ENCODE data around the gene SLC6A12.

Gene SLC6A12

GRCh38 chr12:169528-170370, 44.2 kb downstream of the SLC6A12 start:
- peak; percentile 16; the same call in 1 of the 2 replicates for TF ChIP-seq CTCF (conservative IDR thresholded peaks at IDR 0.05)

GRCh38 chr12:168763-169525, 45.0 kb downstream of the SLC6A12 start:
- TF ChIP-seq CTCF (conservative IDR thresholded peaks at IDR 0.05): no peak
- H3K27ac ChIP-seq: no peak overlapping the region

More at GRCh38 chr12:169528-170370, 44.2 kb downstream of the SLC6A12 start:
- H3K27ac ChIP-seq: no peak overlapping the region

- no peak for TF ChIP-seq CTCF (conservative IDR thresholded peaks at IDR 0.05)
Measured at GRCh38 chr12:167959-168600, 45.9 kb downstream of the SLC6A12 start.

GRCh38 chr12:166425-167075, 47.4 kb downstream of the SLC6A12 start:
- no peak overlapping the region for H3K27ac ChIP-seq
- no peak for TF ChIP-seq CTCF (conservative IDR thresholded peaks at IDR 0.05)

More at GRCh38 chr12:167959-168600, 45.9 kb downstream of the SLC6A12 start:
- H3K27ac ChIP-seq: no peak overlapping the region

GRCh38 chr12:165862-166368, 48.0 kb downstream of the SLC6A12 start:
- H3K27ac ChIP-seq: no peak overlapping the region
- TF ChIP-seq CTCF (conservative IDR thresholded peaks at IDR 0.05): no peak

GRCh38 chr12:164207-164606, 49.8 kb downstream of the SLC6A12 start:
- H3K27ac ChIP-seq: no peak overlapping the region; the same call in 1 of the 2 replicates
- TF ChIP-seq CTCF (conservative IDR thresholded peaks at IDR 0.05): no peak

All from VCaP (cell line).